Activated CD8-positive, alpha-beta memory T cell treated with anti-CD3 and anti-CD28 coated beads for 36 hours (primary cell): Measurements from ENCODE around the gene JPH3. TPM values are rescaled to one million over a fixed set of nuclear protein-coding genes. Genes with fewer than 3 reads are reported as not detected.

ENCODE experiments used
- CTCF ChIA-PET: fragments of 350-600 bp; sonication (Branson Sonifier 250); formaldehyde crosslinking; loops from one replicate; lab custom pipeline; 2021; ENCODE audit warnings: antibody characterized with exemption; lab: Charles Lee
- POLR2A ChIA-PET: fragments of 350-600 bp; sonication (Branson Sonifier 250); formaldehyde crosslinking; loops from one replicate; lab custom pipeline; 2021; ENCODE audit warnings: antibody characterized with exemption; lab: Charles Lee
- total RNA-seq, 2 experiments: library from RNA; stranded (reverse); gene quantifications; one replicate each; pipeline ENCODE4 v1.2.3, GENCODE V29; 2021

The JPH3 gene
- total RNA-seq, 2 experiments from 2014 or later, result not detected

DNA sequence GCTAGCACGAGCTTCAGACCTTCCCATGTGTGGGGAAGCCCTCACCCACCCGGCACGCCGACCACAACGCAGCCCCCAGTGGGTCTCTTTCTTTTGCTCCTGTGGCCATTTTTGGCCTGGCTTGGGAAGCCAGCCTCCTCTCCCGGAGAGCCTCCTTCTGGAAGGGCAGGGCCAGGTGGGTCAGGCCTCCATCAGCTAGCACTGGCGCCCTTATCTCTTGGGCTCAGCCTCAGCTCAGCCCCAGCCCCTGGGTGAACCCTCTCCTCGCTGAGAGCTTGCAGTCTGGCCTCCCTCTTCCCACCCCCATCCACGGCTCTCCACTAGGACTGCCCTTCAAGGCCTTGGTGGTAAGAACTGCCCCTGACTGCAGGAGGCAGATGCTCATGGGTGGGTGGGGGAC, 14.7 kb upstream of the JPH3 start:
- CTCF ChIA-PET, result interaction anchor here (1.7 kb wide), 1 partner anchor 48 kb away, joined by 6 read pairs; no protein-coding TSS in a partner anchor
- POLR2A ChIA-PET, result no interaction called here

DNA sequence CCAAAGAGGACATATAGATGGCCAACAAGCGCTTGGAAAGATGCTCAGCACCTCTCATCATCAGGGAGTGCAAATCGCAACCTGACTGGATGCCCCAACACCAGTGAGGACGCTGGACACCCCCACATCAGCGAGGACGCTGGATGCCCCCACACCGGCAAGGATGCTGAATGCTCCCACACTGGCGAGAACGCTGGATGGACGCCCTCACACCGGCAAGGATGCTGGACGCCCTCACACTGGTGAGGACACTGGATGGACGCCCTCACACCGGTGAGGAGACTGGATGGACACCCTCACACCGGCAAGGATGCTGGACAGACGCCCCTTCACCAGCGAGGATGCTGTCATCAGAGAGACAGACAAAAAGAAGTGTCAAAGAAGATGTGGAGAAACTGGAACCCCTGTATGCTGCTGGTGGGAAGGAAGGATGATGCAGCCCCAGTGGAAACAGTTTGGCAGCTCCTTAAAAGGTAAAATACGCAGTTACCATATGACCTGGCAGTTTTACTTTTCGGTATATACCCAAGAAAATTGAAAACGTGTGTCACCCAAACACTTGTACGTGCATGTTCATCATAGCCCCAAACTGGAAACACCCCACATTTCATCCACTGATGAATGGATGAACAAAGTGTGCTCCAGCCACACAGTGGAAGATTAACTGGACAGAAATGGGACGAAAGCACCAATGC, 10.1 kb upstream of the JPH3 start:
- POLR2A ChIA-PET, result no interaction called here
- CTCF ChIA-PET, result no interaction called here

DNA sequence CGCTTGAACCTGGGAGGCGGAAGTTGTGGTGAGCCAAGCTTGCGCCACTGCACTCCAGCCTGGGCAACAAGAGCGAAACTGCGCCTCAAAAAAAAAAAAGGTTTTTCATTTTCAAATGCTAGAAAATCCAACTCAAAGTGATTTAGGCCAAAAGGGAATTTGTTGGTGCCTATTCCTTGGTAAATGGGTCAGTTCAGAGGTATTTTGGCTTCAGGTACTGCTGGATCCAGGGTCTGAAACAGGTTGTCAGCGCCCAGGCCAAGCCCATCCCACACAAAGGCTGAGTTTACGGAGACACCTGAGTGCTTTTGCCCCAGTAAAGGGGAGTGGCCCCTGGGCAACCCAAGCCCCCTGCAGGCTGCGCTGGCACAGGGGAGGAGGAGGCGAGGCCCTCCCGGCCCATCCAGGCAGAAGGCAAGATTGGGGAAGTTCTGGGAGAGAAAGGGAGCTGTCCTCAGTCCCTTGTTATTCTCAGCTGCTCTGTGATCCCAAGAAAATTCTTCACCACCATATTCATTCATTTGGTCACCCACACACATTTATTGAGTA, 8.5 kb upstream of the JPH3 start:
- ChIA-PET CTCF (no interaction called here), POLR2A (no interaction called here)

DNA sequence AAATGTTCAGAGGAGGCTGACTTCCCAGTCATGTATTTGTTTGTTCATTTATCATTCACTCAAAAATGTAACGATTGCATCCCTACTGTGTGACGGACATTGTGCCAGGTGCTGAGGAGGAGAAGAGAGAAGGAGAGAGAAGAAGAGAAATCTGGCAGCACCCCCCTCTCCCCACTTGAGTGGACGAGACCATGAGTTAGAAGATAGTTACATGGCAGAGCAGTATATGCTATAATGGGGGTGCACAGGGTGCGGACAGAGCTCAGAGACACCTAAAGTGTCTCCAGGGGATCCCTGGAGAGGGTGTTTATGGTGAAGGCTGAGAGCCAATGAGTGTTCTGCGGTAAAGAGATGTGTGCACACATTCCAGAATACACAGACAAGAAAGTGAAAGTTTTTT, 6.6 kb upstream of the JPH3 start:
- ChIA-PET CTCF (no interaction called here), POLR2A (no interaction called here)

DNA sequence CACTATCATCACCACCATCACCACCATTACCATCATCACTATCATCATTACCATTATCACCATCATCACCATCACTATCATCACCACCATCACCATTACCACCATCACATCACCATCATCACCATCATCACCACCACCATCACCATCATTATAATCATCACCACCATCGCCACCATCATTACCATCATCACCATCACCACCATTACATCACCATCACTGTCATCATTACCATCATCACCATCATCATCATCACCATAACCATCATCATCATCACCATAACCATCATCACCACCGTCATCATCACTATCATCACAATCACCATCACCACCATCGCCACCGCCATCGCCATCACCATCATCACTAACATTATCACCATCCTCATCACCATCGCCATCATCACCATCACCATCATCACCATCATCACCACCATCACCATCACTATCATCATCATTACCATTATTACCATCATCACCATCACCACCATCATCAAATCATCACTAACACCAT, 4.9 kb upstream of the JPH3 start:
- ChIA-PET POLR2A (interaction anchor here (0.6 kb wide), 1 partner anchor 189 kb away, joined by 4 read pairs; no protein-coding TSS in a partner anchor), CTCF (no interaction called here)

DNA sequence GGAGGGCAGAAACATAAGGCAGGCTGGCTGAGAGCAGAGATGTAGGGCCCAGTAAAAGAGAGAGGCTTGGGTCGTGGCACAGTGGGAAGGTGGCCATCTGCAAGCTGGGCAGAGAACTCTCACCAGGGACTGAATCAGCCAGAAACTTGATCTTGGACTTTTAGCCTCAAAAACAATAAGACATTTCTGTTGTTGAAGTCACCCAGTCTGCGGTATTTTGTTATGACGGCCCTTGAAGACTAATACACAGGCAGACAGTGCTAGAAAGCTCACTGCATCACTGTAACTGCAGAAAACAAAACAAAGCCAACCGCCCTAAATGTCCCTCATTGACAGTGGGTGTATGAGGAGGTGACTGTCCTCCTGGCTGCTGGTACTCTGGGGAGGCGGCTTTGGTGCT, 3.9 kb upstream of the JPH3 start:
- CTCF ChIA-PET, result no interaction called here
- POLR2A ChIA-PET, result no interaction called here

DNA sequence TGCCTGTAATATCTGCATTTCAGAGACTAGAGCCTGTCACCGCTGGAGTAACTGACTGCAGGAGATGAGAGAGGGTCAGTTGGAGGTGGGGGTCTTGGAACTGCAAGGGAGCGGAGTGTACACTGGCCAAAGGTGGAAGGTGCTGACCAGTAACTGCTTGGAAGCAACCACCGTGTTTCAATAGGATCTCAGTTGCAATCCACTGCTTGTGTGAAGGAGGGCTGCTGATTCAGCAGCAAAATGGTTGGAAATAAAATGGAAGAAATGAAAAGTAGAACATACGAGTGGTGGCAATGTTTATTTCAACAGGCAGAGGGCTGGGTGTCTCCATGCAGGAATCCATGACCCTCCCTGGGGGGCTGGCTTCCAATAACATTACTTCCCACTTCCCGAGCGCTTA, 2.1 kb upstream of the JPH3 start:
- CTCF ChIA-PET, result no interaction called here
- POLR2A ChIA-PET, result no interaction called here

DNA sequence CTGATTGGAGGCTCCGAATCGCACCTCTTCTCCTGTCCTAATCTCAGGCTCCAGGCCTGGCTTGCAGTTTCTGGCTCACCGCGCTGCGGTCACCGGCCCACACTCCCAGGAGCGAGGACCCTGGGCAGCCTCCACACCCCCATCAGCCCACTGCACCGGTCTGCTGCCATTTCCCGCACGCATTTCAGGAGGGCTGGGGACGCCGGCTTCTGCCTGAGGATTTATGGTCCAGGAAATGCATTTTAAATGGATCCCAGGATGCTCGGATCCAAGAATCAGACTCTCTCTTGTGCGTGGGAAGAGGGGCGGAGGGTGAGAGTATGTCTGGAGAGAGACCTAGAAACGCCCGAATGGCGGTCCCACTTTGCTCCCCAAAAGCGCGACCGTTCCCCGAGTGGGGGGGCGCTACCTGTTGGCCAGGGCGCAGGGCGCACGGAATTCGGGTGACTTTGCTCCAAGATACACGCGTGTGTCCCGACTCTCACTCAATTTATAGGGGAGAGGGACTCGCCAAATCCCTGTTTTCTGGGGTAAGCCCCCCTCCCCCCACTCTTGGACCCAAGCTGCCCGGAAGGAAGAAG, 817 bp upstream of the JPH3 start:
- ChIA-PET POLR2A (no interaction called here), CTCF (no interaction called here)

DNA sequence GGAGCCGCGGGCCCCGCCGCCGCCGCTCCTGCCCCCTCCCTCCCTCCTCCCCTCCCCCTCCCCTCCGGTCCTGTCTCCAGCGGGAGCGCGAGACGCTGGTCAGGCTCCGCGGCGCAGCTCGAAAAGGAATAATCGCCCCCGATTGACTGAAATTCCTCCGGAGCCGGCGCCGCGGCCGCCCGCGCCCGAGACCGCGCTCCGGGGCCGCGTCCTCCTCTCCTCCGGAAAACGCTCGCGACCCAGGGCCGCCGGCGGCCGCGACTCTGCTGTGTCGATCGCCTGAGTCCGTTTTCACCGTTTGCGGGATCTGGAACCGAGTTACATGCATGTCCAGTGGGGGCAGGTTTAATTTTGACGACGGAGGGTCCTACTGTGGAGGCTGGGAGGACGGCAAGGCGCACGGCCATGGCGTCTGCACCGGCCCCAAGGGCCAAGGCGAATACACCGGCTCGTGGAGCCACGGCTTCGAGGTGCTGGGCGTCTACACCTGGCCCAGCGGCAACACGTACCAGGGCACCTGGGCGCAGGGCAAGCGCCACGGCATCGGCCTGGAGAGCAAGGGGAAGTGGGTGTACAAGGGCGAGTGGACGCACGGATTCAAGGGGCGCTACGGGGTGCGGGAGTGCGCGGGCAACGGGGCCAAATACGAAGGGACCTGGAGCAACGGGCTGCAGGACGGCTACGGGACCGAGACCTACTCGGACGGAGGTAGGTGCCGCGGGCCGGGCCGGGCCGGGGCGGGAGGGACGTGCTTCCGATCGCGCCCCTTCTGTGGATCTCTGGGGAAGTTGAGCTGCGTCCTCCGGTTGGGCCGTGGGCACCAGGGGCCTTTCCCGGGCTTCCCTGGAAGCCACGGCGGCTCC, 744 bp downstream of the JPH3 start:
- ChIA-PET CTCF (no interaction called here), POLR2A (no interaction called here)

DNA sequence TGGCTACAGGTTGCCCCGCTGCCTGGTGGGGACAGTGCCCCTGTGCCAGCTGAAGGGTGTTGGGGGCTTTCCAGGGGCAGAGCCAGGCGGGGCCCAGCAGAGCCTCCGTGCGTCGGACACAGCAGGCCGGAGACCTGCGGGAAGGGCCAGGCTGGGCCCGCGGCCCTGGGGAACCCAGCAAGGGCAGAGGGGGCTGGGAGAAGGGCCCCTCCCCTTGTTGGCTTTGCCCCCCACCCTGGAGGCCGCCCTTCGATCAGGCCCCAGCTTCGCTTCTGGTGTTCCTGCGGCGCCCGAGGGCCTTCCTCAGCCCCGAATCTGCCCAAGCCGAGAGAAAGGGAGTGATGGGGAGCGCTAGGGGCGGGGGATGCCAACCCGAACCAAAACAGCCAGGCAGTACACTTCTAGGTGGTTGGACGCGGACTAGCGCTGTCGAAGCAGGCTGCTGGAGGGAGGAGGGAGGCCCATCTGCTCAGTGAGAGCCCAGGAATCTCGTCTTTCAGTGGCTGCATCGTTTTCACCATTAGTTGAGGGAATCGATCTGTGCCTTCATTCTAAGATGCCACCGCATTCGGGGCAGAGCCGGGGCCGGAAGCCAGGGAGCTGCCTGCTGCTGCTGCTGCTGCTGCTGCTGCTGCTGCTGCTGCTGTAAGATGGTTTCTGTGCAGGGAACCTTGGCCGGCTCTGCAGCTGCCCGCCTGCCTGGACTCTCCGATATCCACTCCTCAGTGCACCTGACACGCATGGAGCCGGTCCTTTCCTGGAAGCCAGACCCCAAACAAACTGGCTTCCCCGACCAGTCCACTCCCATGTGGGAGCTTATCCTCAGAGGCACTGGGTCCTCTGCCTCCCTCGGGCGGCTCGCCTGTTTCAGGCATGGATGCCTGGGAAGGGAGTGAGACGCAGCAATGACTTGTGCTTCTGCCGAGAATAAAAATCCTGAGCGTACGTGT, 1.7 kb downstream of the JPH3 start:
- ChIA-PET CTCF (no interaction called here), POLR2A (no interaction called here)

DNA sequence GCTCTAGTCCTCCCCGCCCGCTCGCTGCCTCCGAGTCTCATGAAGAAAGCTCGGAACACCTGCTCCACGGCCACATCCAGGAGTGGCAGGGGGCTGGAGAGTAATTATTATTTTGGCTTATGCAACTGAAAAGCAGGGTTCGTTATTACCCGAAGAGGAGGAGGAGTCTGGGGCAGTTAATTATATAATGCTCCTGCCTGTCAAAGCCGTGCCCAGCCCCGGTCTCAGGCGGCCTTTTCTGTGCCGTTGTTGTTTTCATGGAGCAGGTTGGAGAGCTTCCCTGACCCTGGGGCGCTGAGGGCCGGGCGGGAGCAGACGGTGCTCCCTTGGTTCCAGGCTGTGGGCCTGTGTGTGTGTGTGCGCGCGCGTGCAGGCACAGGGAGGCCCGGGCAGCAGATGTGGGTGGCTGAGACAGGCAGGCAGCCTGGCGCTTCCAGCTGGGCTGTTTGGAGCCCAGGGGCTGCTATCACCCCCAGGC, 2.4 kb downstream of the JPH3 start:
- CTCF ChIA-PET, result no interaction called here
- POLR2A ChIA-PET, result no interaction called here

DNA sequence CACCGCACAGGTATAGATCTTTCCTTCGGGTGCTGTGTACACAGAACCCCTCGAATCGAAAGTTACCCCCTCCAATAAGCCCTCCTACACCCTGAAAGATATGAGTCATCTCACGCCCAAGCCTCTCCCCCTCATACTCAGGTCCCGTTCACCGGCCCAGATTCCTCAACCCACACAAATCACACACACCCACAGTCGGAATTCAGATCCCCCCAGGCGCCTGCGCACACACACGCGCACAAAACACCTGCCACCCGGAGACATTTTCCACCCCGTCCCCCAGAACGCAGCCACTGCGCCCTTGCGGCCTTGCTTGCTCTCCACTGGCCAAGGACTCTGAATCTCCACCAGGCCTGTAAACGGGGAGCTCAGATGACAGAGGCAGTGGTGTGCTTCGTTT, 4.9 kb downstream of the JPH3 start:
- POLR2A ChIA-PET, result no interaction called here
- CTCF ChIA-PET, result no interaction called here

DNA sequence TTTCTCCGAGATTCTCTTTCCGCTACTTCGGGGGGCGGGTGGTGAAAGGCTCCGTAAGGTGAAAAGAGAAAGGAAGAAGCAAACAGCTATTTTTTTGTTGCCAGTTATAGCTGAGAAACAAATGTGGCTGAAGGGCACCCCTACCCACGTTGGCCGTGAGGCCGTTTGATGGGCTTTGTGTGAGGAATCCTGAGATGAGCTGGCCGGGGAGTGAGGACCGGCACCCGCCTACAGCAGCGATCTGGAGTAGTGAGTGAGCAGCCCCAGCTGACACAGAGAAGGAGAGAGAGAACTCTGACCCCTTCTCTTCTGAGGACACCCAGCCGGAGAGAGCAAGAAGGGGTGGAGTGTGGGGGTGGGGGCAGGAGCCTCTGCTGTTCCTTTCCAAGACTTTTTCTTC, 5.6 kb downstream of the JPH3 start:
- ChIA-PET POLR2A (no interaction called here), CTCF (no interaction called here)

DNA sequence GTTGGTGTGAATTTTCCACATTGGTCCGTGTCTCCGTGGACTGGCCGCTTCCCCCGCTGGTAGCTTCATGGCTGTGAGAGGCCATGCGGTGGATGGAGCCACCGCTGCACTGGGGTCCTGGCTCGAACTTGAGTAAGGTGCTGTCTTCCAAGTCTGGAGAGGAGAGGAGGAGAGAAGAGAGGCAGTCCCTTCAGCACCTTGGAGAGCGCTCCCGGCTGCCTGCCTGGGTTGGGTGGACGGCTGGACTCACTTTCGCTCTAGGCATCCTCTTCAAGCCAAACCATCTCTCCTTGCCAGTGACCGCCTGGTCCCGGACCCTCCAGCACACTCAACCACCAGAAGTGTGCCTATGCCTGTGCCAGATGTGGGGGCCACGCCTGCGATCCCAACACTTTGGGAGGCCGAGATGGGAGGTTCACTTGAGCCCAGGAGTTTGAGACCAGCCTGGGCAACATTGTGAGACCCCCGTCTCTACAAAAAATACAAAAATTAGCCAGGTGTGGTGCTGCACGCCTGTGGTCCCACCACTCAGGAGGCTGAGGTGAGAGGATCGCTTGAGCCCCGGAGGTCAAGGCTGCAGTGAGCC, 6.2 kb downstream of the JPH3 start:
- POLR2A ChIA-PET, result no interaction called here
- CTCF ChIA-PET, result no interaction called here

DNA sequence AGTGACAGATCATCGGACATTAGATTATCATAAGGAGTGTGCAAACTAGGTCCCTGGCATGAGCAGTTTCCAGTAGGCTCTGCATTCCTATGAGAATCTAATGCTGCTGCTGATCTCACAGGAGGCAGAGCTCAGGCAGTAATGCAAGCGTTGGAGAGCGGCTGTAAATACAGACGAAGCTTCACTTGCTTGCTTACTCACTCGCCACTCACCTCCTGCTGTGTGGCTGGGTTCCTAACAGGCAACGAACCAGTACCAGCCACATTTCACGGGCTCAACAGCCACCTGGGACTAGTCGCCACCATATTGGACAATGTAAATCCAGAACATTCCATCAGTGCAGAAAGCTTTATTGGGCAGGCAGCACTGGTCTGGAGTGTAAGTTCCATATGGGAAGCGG, 7.7 kb downstream of the JPH3 start:
- ChIA-PET CTCF (no interaction called here), POLR2A (no interaction called here)

DNA sequence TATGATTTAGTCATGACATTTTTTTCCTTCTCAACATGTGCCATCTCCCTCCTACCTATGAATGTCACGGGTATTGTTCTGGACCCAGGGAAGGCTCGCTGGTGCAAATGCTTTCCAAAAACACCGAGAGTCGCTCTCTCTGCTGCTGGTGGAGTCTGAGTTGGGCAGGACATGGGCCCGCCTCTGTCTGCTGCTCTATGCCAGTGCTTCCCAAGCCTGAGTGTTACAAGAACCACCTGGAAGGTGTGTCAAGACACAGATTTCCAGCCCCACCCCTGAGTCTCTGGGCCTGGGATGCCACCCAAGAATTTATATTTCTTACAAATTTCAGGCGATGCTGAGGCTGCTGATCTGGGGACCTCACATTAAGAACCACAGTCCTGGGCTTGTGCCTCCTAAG, 9.1 kb downstream of the JPH3 start:
- ChIA-PET CTCF (interaction anchor here (1.6 kb wide), 1 partner anchor 24 kb away, joined by 4 read pairs; no protein-coding TSS in a partner anchor), POLR2A (no interaction called here)

DNA sequence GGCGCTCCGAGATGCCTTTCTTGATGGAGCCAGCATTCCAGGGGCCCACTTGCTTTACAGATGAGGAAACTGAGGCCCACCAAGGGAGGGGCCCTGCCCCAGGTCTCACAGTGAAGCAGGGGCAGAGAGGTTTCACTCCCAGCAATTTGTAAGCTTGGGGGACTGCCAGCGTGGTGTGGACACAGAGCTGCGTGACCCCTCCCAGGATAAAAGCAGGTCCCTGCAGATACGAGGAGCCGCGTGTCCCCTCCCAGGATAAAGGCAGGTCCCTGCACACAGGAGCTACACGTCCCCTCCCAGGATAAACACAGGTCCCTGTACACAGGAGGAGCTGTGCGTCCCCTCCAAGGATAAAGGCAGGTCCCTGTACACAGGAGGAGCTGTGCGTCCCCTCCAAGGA, 11.7 kb downstream of the JPH3 start:
- CTCF ChIA-PET, result no interaction called here
- POLR2A ChIA-PET, result no interaction called here

DNA sequence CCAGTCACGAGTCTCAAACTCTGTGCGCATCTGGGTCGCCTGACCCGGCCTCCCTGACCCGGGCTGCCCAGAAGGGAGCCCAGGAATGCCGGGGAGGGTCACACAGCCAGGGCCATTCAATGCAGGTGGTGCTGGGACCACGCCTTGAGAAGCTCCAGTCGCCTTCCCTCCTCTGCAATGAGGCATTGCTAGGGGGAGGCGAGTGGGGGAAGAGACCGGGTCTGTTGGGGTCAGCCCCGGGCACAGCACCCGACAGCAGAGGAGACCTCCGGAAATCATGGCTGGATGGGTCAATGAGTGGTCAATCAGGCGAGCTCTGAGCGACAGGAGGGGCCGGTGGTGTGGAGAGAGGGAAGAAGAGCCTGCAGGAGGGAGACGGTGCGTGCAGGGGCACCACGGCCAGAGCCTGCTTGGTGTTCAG, 13.3 kb downstream of the JPH3 start:
- ChIA-PET POLR2A (no interaction called here), CTCF (interaction anchor here (0.7 kb wide), 1 partner anchor 20 kb away, joined by 5 read pairs; no protein-coding TSS in a partner anchor)
